Left forelimb (tissue), 1 donor: ENCODE results near the gene XYLT1.

Experiments
- DNase-seq: peaks from one replicate; pipeline ENCODE4 v3.0.0-alpha.2; 2018; ENCODE audit warnings: low spot score

Gene XYLT1

DNA sequence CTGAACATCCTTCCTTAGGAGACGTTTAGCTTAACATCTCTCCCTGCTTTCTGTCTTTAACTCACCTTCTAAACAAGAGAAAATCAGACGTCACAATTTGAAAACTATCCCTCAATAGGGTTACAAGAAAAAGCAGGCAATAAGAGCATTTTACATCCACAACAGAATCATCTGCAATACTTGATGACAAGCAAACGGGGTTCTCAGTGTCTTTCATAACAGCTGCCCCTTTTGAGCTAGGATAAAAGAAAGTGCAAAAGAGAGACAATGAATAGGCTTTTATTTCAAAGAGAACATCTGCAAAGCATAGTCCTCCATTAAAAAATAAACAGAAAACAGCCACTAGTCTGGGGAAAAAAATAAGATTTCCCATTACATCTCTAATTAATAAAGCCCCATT is 13.2 kb downstream of the XYLT1 start:
- no peak for DNase-seq

DNA sequence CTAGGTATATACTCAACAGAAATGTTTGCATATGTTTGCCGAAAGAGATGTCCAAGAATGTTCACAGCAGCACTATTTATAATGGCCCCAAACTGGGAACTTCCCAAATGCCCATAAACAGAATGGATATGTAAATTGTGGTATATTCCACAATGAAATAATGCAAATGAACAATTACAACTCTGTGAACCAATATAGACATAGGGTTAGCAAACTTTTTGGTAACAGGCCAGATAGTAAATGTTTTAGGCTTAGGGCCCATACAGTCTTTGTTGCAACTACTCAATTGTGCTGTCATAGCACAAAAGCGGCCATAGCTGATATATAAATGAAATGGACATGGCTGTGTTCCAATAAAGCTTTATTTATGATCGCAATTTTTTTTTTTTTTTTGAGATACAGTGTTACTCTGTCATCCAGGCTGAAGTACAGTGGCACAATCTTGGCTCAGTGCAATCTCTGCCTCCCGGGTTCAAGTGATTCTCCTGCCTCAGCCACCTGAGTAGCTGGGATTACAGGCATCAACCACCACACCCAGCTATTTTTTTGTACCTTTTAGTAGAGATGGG is 16.5 kb downstream of the XYLT1 start:
- DNase-seq, result no peak

DNA sequence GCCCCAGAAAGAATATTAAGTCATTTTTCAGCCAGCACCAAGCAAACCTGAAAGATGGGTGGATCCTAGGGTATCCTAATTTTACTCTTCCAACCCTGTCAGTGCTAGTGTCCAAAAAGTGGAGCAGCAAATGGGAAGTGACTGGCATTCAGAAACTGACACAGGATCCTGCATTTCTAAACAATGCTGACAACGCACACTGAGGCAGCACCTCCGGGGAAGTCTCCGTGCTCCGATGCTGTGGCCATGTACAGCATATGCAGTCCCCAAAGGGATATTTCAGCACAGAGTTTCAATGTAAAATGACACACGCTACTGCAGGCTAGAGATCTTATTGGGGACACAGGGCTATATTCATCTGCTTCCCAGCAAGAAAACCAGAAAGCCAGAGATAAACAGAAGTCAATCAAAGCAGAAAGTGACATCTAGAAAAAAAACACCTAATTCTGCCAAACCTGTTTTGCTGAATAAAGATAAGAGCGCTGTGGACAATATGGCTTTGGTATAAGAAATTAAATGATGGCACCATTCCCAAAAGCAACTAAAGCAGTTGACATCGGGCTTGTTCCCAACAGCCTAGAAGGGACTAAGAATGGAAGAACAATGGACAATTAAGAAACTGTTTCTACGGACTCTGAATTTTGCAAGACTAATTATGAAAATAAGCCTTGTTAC is 17.3 kb downstream of the XYLT1 start:
- no peak for DNase-seq

DNA sequence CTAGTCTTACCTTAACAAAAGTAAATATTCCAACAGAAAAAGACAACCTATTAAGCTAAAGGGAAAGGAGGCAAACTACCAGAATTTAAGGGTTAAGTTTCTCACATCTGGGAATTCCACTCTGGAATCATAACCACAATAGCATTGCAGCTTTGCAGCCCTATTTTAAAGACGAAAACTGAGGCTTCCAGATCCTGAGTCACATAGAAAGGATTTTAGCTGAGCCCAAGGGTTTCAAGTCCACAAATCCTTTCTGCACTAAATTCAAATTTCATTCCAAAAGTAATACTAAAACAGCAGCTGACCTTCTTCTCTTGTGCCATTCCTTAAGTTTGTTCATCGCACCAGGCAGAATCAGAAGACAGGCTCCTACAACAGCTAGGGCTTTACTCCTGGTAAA is 17.8 kb downstream of the XYLT1 start:
- no peak for DNase-seq

DNA sequence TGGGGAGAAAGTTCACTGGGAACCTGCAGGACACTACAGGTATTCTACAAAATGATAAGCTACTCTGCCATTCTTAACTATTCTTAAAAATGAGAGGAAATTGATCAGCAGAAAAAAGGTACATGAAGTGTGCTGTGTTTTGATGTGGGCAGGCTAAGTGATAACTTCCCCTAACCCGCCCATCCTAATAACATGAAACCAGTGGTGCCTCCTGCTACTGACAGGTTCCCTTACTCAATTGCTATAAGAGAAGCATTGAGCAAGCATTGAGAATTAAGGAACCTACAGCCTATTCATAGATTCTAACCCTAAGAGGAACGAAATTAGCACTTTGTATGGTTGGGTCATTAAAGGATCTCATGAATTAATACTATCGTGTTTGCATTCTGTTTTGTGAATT is 18.9 kb downstream of the XYLT1 start:
- DNase-seq, result no peak

DNA sequence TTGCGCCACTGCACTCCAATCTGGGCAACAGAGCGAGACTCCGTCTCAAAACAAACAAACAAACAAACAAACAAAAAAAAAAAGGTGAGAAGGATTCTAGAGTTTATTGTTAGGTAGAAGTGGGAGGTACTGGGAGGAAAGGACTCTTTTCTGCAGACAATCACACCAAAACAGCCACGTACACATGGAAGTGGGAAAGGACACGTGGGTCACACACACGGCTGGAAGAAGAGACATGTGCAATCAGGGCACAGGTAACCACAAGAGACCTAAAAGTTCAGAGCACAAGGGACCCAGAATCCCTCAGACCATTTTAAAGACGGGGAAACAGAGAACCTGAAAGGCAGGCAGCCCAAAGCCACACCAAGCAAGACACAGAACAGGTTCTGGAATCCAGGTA is 20.5 kb downstream of the XYLT1 start:
- DNase-seq, result no peak

DNA sequence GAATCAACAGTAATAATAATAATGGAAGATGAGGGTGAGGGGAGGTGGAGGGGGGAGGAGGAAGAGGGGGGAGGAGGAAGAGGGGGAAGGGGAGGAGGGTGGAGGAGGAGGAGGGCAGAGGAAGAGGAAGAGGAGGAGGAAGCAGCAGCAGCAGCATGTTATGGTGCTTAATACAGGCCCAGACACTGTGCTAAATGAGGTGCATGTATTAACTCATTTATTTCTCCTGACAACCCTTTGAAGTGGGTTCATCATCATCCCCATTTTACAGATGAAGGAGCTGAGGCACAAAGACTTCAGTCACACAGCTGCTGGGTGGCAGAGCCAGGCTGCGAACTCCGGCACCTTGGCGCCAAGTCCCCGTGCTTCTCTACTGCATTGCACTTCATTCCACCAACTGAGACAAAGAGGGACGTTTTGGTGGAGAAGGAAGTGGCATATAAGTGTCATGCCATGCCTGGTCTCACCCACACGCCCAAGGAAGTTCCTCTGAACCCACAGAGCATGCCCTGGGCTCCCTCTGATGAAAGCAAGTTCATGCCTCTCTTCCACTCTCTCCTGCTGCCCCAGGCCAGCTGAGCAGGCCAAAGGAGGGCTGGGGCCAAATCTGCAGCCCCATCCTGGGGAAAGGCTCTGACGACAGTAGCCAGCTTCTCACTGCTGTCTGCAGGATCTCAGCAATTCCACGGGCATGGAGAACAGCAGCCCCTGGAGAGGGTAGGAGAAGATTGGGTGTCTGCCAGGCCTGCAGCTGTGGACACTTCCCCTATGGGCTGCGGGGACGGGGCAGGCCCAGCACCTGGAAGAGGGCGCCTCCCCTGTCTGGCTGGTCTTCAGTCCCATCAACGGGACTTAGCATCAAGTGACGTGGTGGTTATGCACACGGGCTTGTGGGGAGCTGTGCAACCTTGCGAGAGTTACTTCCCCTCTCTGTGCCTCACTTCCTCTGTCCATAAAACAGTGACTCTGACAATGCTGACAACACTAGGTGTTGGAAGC is 21.8 kb downstream of the XYLT1 start:
- DNase-seq, result peak; percentile 76

DNA sequence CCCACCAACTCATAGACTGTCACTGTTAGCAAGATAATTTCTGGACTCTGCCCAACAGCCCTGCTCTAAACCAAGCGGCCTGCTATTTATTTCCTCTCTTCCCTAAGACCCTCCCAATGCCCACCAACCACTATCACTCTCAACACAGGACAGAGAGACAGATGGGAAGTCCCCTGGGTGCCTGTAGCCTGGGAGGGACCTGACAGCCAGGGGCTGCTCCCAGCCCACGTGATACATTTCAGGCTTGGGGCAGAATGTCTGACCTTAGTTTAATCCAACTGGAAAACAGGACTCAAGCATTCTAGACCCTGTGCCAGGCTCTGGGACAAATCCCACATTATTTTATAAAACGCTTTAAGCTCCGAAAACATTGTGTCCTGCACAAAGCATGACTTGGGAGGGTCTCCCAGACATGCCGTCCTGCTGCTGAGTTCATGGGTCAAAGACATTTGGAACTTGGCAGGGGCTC is 23.6 kb downstream of the XYLT1 start:
- DNase-seq, result no peak

DNA sequence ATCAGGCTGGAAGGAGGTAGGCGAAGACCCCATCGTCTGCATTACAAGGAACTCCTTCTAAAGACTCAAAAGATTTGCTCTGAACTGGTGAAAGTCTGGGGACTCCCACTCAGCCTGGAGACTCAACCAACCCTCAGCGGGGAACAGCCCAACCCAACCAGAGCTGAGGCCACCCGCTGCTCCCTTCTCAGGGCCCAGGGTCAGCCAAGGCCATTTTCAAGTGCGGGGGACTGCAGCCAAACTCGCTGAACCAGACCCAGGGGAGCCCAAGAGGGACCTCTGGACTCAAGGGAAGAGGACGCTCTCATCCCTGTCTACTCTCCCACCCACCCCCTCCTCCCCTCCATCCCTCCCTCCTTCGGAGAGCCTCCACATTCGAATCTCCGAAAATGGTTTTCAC is 24.1 kb downstream of the XYLT1 start:
- no peak for DNase-seq

DNA sequence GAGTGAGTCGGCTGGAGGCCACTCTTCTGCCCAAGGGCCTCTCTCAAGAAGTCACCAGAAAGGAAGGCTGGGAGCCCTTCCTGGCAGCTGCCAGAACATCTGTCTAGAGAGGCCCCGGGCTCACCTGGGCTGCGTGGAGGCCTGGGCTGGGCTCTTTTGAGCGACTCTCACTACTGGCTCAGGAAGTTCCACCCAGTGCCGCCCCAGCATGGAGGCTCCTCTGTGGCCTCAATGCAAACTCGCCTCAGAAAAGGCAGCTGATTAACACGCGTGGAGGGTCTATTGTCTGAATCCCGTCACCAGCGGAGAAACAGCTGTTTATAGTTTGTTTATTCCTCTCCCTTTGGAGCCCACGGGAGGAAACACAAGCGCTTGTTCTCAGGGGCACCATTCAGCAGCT is 25.3 kb downstream of the XYLT1 start:
- no peak for DNase-seq

DNA sequence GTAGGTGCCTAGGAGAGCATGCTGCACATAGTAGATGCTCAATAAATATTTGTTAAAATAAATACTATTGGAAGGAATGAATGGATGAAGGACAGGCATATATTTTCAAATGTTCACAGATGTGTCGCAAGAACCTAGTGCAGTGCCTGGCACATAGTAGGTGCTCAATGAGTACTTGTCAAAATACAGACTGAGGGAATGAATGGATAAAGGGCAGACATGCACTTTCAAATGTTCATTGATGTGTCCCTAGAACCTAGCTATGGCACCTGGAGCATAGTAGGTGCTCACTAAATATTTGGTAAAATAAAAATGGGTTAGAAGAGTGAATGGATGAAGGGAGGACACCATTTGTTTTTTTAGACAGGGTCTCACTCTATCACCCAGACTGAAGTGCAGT is 26.1 kb downstream of the XYLT1 start:
- DNase-seq, result no peak

DNA sequence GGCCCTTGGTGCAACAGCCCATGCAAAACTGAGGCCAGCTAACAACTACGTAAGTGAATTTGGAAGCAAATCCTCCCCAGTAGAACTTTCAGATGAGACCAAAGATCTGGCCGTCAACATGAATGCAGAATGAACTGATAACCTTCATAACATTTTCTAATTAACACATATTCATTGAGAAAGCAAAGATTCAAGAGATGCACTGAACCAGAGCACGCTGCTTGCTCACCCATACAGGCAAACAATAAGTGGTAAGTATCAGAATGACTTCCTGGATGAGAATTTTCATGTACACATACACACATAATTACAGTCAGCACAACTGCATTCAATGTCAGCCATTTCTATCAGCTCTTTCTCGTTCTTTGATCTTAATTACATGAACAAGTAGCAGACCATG is 30.6 kb downstream of the XYLT1 start:
- no peak for DNase-seq

DNA sequence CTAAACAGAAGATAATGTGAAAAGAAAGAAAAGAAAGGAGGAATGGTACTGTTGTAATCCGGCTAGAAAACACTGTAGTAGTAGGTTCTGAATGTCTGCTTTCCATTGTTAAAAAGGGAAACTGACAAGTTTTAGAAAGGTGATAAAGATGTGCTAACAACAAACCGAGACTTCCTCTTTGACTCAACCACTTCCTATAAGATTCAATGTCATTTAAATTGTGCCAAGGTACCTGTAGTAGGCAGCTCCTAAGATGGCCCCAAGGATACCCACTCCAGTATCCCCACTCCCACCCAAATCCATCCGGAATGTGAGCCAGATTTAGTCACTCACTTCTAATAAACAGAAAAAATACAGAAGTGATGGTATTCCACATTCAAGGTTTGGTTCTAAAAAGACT is 31.2 kb downstream of the XYLT1 start:
- DNase-seq, result no peak

DNA sequence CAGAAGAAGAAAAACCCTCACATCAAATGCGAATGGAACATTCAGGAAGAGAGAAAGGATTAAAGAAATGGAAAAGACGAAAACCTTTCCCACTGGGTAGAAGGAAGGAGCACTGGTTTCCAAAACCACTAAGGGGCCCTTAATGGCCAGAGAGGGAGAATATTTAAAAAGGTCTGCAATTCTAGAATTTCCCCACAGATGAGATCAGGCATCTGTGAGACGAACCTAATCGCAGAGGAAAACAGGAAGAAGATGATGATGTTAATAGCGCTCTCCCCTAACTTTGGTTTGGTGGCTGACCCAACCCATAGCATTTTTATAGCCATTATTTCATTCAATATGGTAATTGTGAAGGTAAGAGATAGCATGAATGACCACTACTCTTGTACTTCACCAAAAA is 32.8 kb downstream of the XYLT1 start:
- no peak for DNase-seq

DNA sequence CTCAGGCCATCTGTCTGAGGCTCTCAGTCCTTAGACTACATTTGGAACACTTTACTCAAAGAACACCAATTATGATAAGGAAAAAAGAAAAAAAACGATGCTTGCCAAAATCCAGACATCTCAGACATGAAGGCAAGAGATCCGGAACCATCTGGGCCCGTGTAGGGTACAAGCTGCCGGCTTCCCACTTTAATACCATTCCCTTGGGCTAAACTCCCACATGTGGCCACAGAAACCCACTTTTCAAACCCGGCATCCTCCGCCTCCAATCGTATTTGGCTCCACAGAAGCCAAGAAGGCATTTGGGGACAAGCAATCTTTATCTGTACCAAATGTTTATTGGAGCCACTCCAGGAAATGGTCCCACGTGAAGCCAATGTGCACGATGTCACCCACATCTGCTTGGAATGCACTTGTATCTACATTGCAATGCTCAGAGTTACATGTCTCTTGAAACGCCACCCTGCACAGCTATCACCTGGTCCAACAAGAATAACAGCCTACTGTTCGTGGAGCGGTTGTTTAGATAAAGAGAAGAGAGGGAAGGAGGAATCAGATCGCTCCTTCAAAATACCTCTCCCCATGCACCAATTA is 33.5 kb downstream of the XYLT1 start:
- DNase-seq, result no peak

DNA sequence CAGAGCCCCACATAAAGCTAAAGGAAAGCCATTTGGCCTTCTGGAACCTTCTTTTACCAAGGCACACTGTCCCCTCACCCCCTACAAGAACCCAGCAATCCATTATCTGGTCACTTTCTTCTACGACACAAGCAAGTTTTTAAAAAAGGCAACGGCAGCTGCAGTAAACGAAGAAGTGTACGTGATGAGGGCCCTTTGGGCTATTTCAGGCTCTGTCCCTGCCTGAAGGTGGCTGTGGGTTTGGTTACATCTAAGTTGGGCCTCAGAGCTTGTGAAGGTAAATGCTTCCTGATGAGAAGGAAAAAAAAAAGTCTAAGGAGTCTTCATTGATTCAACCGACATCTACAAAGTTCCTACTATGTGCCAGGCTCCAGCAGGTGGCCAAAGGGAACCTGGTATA is 35.4 kb downstream of the XYLT1 start:
- DNase-seq, result no peak

DNA sequence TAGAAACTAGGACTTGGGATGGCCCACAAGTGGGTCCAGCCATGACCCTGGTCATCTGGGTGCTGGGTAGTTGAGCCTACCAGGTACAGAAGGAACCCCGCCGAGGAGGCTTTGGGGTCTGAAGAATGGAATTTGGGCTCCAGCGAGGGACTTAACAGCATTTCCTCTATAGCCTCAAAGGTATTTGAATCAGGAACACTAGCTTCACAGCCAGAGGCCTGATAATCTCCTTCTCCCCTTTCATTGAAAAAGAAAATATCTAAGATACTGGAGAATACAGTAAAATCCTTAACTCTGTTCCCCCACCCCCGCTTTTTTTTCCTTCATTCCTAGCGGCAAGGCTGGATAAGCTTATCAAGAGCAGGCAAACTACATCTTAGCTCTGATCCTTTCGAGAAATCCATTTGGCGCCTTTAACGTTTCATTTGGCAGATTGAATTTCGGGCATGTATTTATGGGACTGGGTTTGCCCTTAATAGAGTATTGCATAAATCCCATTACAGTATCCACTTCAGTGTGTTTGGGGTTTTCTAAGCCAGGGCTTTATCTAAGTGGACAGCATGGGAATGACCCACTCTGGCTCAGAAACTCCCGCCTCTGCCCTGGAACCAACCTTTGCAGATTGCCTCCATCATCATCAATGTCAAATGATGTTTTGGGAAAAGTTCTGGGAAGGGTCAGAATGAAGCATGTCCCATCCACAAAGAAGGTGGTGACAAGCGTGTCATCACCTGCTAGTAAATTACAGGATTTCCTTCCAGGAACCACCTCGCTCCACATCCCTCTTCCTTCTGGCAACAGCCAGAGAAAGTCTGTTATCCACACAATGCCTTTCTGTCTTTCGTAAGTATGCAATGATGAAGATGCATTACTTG is 36.9 kb downstream of the XYLT1 start:
- DNase-seq, result no peak

DNA sequence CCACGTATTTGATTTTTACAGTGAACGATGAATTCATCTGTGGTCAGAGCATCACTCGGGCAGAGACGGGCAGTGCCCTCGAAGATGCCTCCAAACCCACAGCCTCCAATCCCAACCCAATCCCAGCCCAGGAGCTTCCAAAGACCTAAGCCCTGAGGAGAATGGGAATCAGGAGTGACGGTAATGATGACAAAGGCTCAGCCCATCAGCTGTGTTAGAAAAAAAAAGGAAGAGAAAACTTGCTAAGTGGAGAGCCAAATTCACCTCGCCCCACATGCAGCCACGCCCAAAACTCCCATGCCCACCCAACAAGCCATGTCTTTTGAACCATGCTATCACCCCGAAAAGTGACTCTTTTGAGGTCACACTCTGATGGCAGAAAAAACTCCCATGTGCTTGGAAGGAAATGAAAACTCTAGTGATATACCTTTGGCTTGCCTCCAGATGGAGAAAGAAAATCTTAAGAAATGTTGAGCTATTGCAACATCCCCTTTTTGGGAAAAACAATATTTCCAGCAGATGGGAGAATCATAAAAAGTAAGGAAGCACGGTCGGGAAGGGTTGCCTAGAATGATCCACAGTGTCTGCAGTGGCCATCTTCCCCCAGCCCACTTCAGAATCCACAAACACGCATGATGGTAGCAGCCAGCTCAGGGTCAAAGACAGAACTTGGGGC is 37.7 kb downstream of the XYLT1 start:
- DNase-seq, result no peak

DNA sequence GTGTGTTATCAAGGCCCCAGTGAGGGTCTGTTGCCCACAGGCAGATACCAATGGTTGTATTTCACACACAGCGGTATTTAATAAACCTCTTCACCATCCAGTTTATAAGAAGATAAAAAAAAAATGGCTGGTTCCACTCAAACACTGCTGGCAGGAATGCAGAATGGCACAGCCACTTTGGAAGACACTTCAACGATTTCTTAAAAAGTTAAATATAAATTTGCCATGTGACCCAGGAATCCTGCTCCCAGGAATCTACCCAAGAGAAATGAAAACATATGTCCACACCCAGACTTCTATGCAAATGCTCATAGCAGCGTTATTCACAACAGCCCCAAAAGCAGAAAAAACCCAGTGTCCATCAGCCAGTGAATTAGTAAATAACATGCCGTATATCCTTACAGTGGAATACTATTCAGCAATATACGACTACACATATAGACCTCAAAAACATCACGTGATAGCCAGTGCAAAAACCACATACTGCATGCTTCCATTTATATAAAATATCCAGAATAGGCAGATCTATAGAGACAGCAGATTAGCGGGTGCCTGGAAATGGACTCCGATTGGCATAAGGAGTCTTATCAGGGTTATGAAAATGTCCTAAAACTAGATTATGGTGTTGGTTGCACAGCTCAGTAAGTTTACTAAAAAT is 38.7 kb downstream of the XYLT1 start:
- no peak for DNase-seq

DNA sequence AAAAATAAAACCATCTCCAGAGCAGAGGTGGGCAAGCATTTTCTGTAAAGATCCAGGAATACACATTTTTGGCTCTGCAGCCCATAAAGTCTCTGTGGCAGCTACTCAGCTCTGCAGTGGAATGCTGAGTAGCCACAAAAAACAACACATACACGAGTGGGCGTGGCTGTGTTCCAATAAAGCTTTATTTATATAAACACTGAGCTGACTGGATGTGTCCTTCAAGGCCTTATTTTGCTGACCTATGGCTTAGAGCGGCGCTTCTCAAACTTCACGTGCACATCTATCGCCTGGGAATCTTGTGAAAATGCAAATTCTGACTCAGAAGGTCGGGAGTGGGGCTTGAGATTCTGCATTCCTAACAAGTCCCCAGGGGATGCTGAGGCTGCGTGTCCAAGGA is 39.7 kb downstream of the XYLT1 start:
- DNase-seq, result no peak
